ENCODE results near the gene SF3B1.
"Not testable (repeated sequence)": the region's sequence is repeated elsewhere in the genome, so short reads cannot be mapped to it uniquely, and the experiment has no call there.

SF3B1 gene

GRCh38 chr2:197434541-197435513 is at the start of gene SF3B1:
TSS of gene SF3B1 (minus strand) at chr2:197435028. CDS start at chr2:197434999, 29 bp downstream.
- Mint-ChIP-seq H3K36me3 (peaks cover 13% of the 10 kb centered on the region), H3K9me3 (no peaks in the 10 kb centered on the region), H3K4me3 (peak within 1 kb of the TSS; percentile 100), H3K27ac (peak within 1 kb of the TSS; percentile 100), H3K27me3 (no peaks in the 10 kb centered on the region), H3K4me1 (peaks cover 49% of the 10 kb centered on the region)

DNA sequence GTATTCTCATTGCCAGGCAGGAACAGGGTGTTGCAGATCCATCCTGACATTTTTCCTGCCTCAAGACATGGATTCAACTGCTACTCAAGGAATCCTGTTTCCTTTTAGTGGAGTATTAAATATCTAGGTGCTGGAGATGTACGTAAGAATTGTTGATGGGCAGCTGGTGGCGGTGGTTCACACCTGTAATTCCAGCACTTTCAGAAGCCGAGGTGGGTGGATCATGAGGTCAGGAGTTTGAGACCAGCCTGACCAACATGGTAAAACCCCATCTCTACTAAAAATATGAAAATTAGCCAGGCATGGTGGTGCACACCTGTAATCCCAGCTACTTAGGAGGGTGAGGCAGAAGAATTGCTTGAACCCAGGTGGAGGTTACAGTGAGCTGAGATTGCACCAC is 49.4 kb upstream of the SF3B1 start:
- H3K4me1 Mint-ChIP-seq, H3K27me3 Mint-ChIP-seq, H3K4me3 Mint-ChIP-seq, H3K9me3 Mint-ChIP-seq: not testable (repeated sequence)
- Mint-ChIP-seq H3K36me3 (peaks cover 40% of the 10 kb centered on the region), H3K27ac (peak overlapping the region; percentile 55)

GRCh38 chr2:197480165-197481036 is 45.6 kb upstream of the SF3B1 start:
- Mint-ChIP-seq H3K27ac (no peak overlapping the region), H3K4me1 (no peaks in the 10 kb centered on the region), H3K27me3 (no peaks in the 10 kb centered on the region), H3K9me3 (no peaks in the 10 kb centered on the region), H3K4me3 (no peak overlapping the region), H3K36me3 (peaks cover 33% of the 10 kb centered on the region)

DNA sequence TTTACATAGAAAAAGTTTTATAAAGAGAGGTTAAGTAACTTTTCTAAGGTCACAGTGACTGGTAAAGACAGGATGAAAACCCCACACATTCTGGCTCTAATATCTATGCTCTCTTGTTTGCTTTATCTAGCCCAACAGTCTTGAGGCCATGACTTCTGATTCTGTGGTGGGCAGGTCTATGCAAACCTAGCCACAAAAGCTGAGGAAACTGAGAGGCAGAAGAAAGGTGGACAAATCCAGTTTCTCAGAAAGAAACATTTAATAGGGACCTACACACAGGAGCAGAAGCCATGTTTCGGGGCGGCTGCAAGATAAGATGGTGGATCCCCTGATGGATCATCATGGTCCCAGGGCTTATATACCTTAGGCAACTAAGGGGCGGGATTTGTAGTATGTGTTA is 43.0 kb upstream of the SF3B1 start:
- Mint-ChIP-seq H3K4me3 (no peak overlapping the region), H3K27ac (no peak overlapping the region), H3K27me3 (no peaks in the 10 kb centered on the region), H3K9me3 (no peaks in the 10 kb centered on the region), H3K36me3 (peaks cover 25% of the 10 kb centered on the region), H3K4me1 (no peaks in the 10 kb centered on the region)

DNA sequence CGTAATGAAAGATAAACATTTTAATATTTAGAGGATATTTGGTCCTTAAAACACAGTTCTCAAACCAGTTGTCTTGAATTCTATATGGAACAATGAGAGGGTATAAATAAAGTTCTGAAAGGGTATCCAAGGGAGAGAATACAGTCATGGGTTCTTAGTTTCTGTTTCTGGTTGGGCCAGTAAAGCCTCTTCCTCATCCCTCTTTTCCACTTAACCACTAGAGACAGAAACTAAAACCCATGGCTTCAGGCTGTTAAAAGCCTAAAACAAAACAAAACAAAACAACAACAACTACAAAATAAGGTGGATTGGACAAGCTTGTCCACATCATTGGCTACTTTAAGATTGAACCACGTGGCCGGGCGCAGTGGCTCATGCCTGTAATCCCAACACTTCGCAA is 37.3 kb upstream of the SF3B1 start:
- no peak overlapping the region for H3K4me3 Mint-ChIP-seq
- no peaks in the 10 kb centered on the region for H3K4me1 Mint-ChIP-seq
- peaks cover 9% of the 10 kb centered on the region for H3K36me3 Mint-ChIP-seq
- H3K27me3 Mint-ChIP-seq = no peaks in the 10 kb centered on the region
- H3K9me3 Mint-ChIP-seq = no peaks in the 10 kb centered on the region
- peak overlapping the region; percentile 4 for H3K27ac Mint-ChIP-seq

DNA sequence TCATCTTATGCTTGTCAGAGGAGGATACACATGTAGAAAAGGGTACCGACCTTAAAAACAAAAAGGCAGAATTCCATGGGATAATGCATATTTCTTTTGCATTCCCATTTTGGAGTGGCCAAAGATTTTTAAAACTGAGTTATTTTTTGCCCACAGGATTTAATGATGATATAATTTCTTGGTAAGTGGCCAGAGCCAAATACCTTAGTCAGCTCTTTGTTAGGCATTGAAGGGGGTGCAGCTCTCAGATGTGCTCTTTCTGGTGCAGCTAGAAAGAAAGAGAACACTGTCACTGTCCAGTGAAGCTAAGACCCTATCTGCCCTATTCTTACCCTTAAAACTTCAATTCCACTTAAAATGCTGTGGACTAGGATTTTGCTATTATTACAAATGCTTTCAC is 29.3 kb upstream of the SF3B1 start:
- Mint-ChIP-seq H3K4me1 (peaks cover 17% of the 10 kb centered on the region), H3K4me3 (no peak overlapping the region), H3K27ac (no peak overlapping the region), H3K27me3 (no peaks in the 10 kb centered on the region), H3K9me3 (no peaks in the 10 kb centered on the region), H3K36me3 (peaks cover 14% of the 10 kb centered on the region)

DNA sequence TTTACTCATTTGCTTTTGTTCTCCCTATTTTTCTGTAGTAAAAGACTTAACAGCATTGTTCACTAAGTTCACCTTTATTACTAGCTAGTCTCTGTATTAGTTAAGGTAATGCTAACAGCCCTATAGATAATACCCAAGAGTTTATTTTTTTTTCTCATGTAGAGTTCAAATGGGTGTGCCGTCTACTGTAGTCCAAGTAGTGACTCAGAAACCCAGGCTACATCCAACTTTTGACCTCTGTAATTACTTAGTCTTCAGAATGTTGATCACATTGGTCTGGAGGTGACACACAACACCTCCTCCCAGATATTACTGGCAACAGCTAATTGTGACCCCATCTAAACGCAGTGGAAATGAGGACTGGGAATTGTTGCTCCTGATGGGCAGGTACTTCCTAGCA is 26.2 kb upstream of the SF3B1 start:
- Mint-ChIP-seq H3K9me3 (no peaks in the 10 kb centered on the region), H3K27ac (peak overlapping the region; percentile 23), H3K36me3 (peaks cover 8% of the 10 kb centered on the region)

GRCh38 chr2:197460649-197461048 is 25.8 kb upstream of the SF3B1 start:
- peaks cover 40% of the 10 kb centered on the region for H3K4me1 Mint-ChIP-seq

More for the DNA sequence above, 26.2 kb upstream of the SF3B1 start:
- H3K27me3 Mint-ChIP-seq = no peaks in the 10 kb centered on the region
- peaks cover 38% of the 10 kb centered on the region for H3K4me1 Mint-ChIP-seq
- H3K4me3 Mint-ChIP-seq = no peak overlapping the region

GRCh38 chr2:197455428-197455827 is 20.6 kb upstream of the SF3B1 start:
- H3K36me3 Mint-ChIP-seq = peaks cover 9% of the 10 kb centered on the region
- H3K4me1 Mint-ChIP-seq = peaks cover 63% of the 10 kb centered on the region
- no peaks in the 10 kb centered on the region for H3K27me3 Mint-ChIP-seq
- peak overlapping the region; percentile 15 for H3K4me3 Mint-ChIP-seq
- no peak overlapping the region for H3K27ac Mint-ChIP-seq
- H3K9me3 Mint-ChIP-seq = no peaks in the 10 kb centered on the region

More at GRCh38 chr2:197460649-197461048, 25.8 kb upstream of the SF3B1 start:
- H3K9me3 Mint-ChIP-seq = no peaks in the 10 kb centered on the region
- H3K36me3 Mint-ChIP-seq = peaks cover 8% of the 10 kb centered on the region
- no peak overlapping the region for H3K4me3 Mint-ChIP-seq
- no peak overlapping the region for H3K27ac Mint-ChIP-seq
- no peaks in the 10 kb centered on the region for H3K27me3 Mint-ChIP-seq

GRCh38 chr2:197454923-197455322 is 20.1 kb upstream of the SF3B1 start:
- no peaks in the 10 kb centered on the region for H3K9me3 Mint-ChIP-seq
- no peaks in the 10 kb centered on the region for H3K27me3 Mint-ChIP-seq
- H3K4me1 Mint-ChIP-seq = peaks cover 61% of the 10 kb centered on the region
- H3K4me3 Mint-ChIP-seq = peak overlapping the region; percentile 100
- peak overlapping the region; percentile 100 for H3K27ac Mint-ChIP-seq
- H3K36me3 Mint-ChIP-seq = peaks cover 8% of the 10 kb centered on the region

DNA sequence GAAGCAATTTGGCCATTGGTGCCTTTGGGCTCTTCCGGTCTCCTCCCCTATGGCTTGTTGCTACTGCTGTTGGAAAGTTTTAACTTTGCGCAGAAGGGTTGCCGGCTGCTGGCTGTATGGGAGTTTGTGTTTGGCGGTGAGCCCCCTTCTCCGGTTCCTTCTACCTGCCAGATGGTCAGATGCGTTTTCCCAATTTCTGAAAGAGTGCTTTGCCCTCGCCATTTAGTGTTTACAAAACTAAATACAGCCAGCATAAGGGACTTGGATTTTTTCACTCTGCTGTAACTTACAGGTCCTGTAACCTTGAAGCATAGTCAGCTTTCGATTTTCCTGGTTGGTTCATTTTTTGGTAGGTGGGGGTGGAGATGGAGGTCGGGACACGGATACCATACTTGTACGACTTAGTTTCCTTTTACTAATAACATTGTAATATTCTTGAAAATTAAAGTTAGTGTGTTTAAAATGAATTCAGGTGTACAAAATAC is 19.1 kb upstream of the SF3B1 start:
- H3K4me1 Mint-ChIP-seq = peaks cover 52% of the 10 kb centered on the region
- H3K9me3 Mint-ChIP-seq = no peaks in the 10 kb centered on the region
- H3K36me3 Mint-ChIP-seq = peaks cover 5% of the 10 kb centered on the region

GRCh38 chr2:197453123-197453913 is 18.5 kb upstream of the SF3B1 start, which contains the start of gene COQ10B:
TSS of gene COQ10B (plus strand) at chr2:197453552. CDS start at chr2:197453561, 9 bp downstream.
- H3K27me3 Mint-ChIP-seq = no peaks in the 10 kb centered on the region
- no peaks in the 10 kb centered on the region for H3K9me3 Mint-ChIP-seq
- H3K36me3 Mint-ChIP-seq = peaks cover 5% of the 10 kb centered on the region
- H3K4me3 Mint-ChIP-seq = peak within 1 kb of the TSS; percentile 100
- peak within 1 kb of the TSS; percentile 100 for H3K27ac Mint-ChIP-seq
- peaks cover 46% of the 10 kb centered on the region for H3K4me1 Mint-ChIP-seq

More for the DNA sequence above, 19.1 kb upstream of the SF3B1 start:
- Mint-ChIP-seq H3K4me3 (peak overlapping the region; percentile 100), H3K27ac (peak overlapping the region; percentile 100), H3K27me3 (no peaks in the 10 kb centered on the region)

DNA sequence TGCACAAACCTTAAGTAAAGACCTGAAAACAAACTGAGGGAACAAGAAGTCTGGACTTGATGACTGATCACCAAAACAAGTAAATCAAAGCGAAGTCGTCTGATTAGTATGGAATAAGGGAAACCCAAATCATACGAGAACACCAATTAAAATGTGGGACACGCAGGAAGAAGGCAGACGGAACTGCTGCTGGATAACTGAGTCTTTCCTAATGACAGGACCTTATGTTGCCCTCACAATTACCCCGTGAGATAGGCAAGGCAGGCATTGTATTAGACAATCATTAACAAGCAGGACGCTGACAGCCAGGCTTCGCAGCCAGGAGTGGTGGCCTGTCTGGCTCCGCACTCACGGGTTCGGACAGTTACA is 17.9 kb upstream of the SF3B1 start:
- no peaks in the 10 kb centered on the region for H3K9me3 Mint-ChIP-seq
- no peaks in the 10 kb centered on the region for H3K27me3 Mint-ChIP-seq
- H3K36me3 Mint-ChIP-seq = peaks cover 5% of the 10 kb centered on the region
- peak overlapping the region; percentile 100 for H3K27ac Mint-ChIP-seq
- peaks cover 40% of the 10 kb centered on the region for H3K4me1 Mint-ChIP-seq
- H3K4me3 Mint-ChIP-seq = peak overlapping the region; percentile 100

- H3K27ac Mint-ChIP-seq, H3K4me3 Mint-ChIP-seq, H3K9me3 Mint-ChIP-seq, H3K36me3 Mint-ChIP-seq, H3K27me3 Mint-ChIP-seq: not testable (repeated sequence)
- H3K4me1 Mint-ChIP-seq = peaks cover 29% of the 10 kb centered on the region
Measured at GRCh38 chr2:197450935-197451358, 16.1 kb upstream of the SF3B1 start.

- no peak overlapping the region for H3K4me3 Mint-ChIP-seq
- H3K27ac Mint-ChIP-seq = no peak overlapping the region
- no peaks in the 10 kb centered on the region for H3K9me3 Mint-ChIP-seq
- H3K4me1 Mint-ChIP-seq = peaks cover 24% of the 10 kb centered on the region
- H3K36me3 Mint-ChIP-seq = peaks cover 4% of the 10 kb centered on the region
- H3K27me3 Mint-ChIP-seq = no peaks in the 10 kb centered on the region
Measured at GRCh38 chr2:197450465-197450864, 15.6 kb upstream of the SF3B1 start.

Measured in activated naive CD4-positive, alpha-beta T cell treated with anti-CD3 and anti-CD28 coated beads, Interleukin-2, amount 50 U/mL, for 24 hours (primary cell).